ENCODE results near the gene MREG.
A peak's percentile ranks its signal among the peaks of the same experiment; 100 is the strongest.

The MREG gene

DNA sequence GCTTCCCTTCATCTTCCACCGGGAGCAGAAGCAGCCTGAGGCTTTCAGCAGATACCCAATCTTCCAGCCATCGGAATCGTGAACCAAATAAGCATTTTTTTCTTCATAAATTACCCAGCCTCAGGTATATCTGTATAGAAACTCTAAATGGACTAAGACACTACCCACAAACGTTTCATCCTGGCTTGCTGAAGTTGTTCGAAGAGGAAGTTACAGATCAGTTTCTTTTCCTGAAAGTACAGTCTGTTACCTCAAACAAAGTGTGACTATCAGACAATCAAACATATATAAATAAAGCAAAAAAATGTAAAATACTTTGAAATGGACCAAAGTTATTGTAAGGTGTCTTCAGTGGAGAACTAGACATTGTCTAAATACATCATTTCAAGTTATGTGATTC, 97.9 kb downstream of the MREG start:
- H3K9me3 ChIP-seq = no peaks in the 10 kb centered on the region

DNA sequence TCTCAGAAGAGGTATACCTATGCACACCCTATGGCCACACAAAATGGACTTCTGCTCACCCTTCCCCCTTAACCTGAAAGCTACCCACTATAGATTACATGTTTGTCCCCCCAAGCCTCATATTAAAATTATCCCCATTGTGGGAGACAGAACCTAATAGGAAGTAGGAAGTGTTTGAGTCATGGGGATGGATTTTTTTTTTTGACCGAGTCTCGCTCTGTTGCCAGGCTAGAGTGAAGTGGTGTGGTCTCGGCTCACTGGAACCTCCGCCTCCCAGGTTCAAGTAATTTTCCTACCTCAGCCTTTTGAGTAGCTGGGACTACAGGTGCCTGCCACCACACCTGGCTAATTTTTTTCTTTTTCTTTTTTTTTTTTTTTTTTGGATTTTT, 98.6 kb downstream of the MREG start:
- Histone ChIP-seq H3K27me3 (no peaks in the 10 kb centered on the region), H3K4me3 (no peak overlapping the region), H3K27ac (no peak overlapping the region), H3K9me3 (no peaks in the 10 kb centered on the region), H3K36me3 (no peaks in the 10 kb centered on the region), H3K4me1 (peaks cover 0 to 19% (median 15%) of the 10 kb centered on the region in 4 donors)
- DNase-seq = no peak
- TF ChIP-seq, protein P1, sequence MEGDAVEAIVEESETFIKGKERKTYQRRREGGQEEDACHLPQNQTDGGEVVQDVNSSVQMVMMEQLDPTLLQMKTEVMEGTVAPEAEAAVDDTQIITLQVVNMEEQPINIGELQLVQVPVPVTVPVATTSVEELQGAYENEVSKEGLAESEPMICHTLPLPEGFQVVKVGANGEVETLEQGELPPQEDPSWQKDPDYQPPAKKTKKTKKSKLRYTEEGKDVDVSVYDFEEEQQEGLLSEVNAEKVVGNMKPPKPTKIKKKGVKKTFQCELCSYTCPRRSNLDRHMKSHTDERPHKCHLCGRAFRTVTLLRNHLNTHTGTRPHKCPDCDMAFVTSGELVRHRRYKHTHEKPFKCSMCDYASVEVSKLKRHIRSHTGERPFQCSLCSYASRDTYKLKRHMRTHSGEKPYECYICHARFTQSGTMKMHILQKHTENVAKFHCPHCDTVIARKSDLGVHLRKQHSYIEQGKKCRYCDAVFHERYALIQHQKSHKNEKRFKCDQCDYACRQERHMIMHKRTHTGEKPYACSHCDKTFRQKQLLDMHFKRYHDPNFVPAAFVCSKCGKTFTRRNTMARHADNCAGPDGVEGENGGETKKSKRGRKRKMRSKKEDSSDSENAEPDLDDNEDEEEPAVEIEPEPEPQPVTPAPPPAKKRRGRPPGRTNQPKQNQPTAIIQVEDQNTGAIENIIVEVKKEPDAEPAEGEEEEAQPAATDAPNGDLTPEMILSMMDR (IDR thresholded peaks at IDR 0.05) = no peak
- intact Hi-C loops (cut with DNase I; ENCODE audit: low total_unique reads) = no loop called here

More for the DNA sequence above, 97.9 kb downstream of the MREG start:
- H3K4me1 ChIP-seq = peaks cover 0 to 25% (median 17%) of the 10 kb centered on the region in 4 donors
- no peak overlapping the region for H3K27ac ChIP-seq
- intact Hi-C loops (cut with DNase I; ENCODE audit: low total_unique reads) = no loop called here
- no peak overlapping the region for H3K4me3 ChIP-seq
- no peaks in the 10 kb centered on the region for H3K27me3 ChIP-seq
- no peak for DNase-seq
- no peaks in the 10 kb centered on the region for H3K36me3 ChIP-seq
- TF ChIP-seq, protein P1 (IDR thresholded peaks at IDR 0.05) = no peak

DNA sequence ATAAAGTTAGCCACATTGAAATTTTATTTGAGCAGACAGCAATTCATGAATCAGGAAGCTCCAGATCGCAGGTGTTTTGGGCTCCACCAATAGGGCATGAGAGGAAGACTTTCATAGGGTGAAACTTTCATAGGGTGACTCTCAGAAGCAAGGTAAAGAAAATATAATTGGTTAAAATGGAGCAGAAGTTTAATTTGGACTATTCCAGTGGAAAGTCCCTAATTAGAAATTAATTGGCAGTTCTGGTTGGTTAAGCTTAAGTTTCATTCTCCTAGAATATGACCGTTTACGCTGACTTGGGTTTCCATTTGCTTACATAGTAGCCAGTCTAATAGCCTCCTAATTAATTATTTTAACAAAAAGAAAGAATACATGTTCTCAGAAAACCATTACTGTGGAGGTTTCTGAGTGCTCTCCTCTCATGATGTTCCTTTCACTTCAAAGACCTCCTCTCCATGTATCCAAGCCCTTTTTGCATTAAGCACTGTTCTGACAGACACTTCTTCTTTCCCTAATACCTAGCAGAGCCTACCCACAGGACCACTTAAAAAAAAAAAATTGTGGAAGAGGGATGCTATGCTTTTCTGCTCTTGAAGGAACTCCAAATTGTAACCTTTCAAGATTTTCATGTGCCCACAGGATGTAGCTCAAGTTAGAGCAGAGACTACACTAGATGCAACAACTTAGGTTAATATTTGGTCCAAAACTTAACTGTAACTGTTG, 99.1 kb downstream of the MREG start:
- no peaks in the 10 kb centered on the region for H3K27me3 ChIP-seq
- intact Hi-C loops (cut with DNase I; ENCODE audit: low total_unique reads) = no loop called here
- TF ChIP-seq, protein P1 (IDR thresholded peaks at IDR 0.05) = no peak
- no peak overlapping the region for H3K27ac ChIP-seq
- no peak overlapping the region for H3K4me3 ChIP-seq
- peaks cover 0 to 14% (median 10%) of the 10 kb centered on the region in 4 donors for H3K4me1 ChIP-seq
- DNase-seq = no peak
- no peaks in the 10 kb centered on the region for H3K36me3 ChIP-seq
- H3K9me3 ChIP-seq = no peaks in the 10 kb centered on the region

DNA sequence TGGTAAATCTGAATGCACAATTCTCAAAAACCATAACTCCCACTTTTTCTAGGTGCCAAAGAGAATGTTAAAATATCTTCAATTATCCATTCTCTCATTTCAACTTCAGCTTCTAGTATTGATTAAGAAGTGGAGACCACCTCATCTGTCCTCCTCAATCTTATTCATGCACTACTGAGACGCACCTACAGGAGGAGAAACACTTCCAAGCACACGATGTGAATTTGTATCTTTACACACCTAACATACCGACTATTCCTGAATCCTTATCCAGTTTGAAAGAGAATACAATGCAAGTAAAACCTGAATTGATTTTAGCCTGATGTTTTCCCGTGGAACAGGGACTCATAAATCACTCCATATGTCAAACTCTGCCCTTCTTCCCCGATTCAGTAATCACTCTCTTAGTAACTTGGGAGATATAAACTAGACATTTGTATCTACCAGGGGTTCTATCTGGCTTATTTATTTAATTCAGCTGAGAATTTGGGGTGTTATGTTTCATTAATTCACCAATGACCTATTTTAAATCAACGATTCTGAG, 101.0 kb downstream of the MREG start:
- Histone ChIP-seq H3K4me1 (no peaks in the 10 kb centered on the region), H3K27ac (no peak overlapping the region), H3K27me3 (no peaks in the 10 kb centered on the region), H3K9me3 (no peaks in the 10 kb centered on the region), H3K4me3 (no peak overlapping the region), H3K36me3 (no peaks in the 10 kb centered on the region)
- intact Hi-C loops (cut with DNase I; ENCODE audit: low total_unique reads) = no loop called here
- no peak for DNase-seq
- TF ChIP-seq, protein P1 (IDR thresholded peaks at IDR 0.05) = peak in 1 of 2 experiments; percentile 18

DNA sequence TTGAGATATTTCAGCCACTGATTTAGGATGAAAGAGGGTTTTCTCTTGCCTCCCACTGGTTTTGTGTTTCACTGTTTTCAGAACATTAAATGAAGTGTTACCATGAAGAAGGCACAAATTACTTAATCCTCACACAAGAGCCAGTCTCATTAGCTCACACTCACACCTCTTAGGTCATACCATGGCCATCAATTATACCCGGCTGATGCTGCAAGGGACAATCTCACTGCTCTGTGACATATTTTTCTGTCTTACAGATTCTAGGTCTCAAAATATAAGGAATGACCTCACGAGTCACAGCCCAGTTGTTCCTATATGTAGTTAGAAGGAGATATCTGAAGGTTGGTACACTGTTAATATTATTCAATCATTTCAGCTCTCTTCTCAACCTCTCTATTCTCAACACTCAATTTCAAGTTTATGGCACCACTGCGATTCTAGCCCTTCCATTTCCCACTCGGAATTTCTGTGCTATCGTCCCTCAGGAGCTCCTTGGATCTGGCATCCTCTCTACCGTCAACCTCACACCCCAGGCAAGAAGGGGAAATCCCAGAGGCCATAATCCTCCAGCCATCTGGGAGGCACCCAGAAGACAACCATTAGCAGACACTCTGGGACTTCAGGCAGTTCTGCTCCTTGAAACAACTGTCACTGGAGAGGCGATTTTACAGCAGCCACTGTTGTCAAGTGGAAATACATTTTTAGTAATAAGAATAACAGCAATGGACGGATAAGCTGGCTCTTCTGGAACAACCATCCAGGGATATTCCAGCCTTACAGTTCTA, 101.9 kb downstream of the MREG start:
- H3K36me3 ChIP-seq = no peaks in the 10 kb centered on the region
- TF ChIP-seq, protein P1 (IDR thresholded peaks at IDR 0.05) = no peak
- H3K9me3 ChIP-seq = no peaks in the 10 kb centered on the region
- DNase-seq = no peak
- H3K4me1 ChIP-seq = no peaks in the 10 kb centered on the region
- no peaks in the 10 kb centered on the region for H3K27me3 ChIP-seq
- no peak overlapping the region for H3K27ac ChIP-seq
- H3K4me3 ChIP-seq = no peak overlapping the region
- intact Hi-C loops (cut with DNase I; ENCODE audit: low total_unique reads) = no loop called here

Measured in tibial artery (tissue), 4 donors.